Eye (tissue), 1 donor: Measurements from ENCODE around the gene SAP30L.

Experiments used
- DNase-seq: peaks from one replicate; pipeline ENCODE4 v3.0.0-alpha.2; 2015

The SAP30L gene

GRCh38 chr5:154421868-154422267, 23.9 kb upstream of the SAP30L start:
- DNase-seq: no peak

DNA sequence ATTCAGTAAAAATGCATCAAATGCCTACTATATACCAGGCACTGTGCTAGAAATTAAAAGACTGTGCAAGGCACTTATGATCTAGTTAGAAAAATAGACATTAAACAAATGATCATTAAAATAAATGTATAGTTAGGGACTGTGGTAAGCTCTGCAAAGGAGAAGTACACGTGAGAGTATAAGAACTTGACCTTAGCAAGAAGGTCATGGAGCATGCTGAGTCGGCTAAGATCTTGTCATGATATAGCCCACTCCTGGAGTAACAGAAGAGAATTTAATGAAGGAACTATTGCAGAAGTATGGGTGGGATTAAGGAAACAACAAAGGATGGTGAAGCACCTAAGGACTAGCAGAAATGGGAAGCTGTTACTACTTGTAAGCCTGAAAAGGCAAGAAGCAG, 23.5 kb upstream of the SAP30L start:
- no peak for DNase-seq

- DNase-seq: no peak
These were observed 17.6 kb upstream of the SAP30L start for GRCh38 chr5:154428208-154428607.

DNA sequence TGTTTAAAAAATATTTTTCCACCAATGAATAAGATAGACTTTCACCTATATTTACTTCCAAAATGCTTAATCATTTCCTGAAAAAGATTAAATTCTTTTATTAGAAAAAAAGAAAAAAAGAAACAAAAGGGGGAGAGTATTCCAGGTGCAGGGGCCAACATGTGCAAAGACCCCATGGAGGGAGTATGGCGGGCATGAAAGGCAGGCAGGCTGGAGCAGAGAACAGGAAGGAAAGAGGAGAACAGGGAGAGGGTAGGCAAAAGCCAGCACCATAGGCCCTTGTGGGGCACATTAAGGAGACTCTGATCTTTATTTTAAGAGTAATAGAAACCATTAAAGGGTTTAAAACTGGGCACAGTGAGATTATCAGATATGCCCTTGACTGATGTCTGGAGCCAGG, 16.5 kb upstream of the SAP30L start:
- no peak for DNase-seq

- no peak for DNase-seq
These were observed 15.3 kb upstream of the SAP30L start for GRCh38 chr5:154430466-154430865.

GRCh38 chr5:154430961-154431630, 14.7 kb upstream of the SAP30L start:
- no peak for DNase-seq

- DNase-seq: no peak
These were observed 10.6 kb upstream of the SAP30L start for GRCh38 chr5:154435226-154435625.

GRCh38 chr5:154437281-154437965, 8.4 kb upstream of the SAP30L start:
- no peak for DNase-seq

DNA sequence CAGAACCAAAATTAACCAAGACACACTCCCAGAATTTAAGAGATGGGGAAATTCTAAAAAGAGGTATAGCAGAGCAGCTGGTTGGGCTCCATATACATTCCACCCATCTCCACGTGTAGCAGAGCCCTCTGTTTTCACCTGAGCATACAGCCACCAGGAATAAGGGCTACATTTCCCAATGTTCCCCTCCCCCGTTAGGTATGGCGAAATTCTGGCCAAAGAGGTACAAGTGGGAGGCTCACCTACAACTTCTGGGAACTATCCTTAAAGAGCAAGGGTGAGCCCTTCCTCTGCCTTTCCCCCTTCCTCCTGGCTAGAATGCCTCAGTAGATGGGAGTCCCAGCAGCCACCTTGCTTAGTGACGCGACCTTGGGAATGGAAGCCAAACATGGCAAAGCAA, 5.3 kb upstream of the SAP30L start:
- no peak for DNase-seq

DNA sequence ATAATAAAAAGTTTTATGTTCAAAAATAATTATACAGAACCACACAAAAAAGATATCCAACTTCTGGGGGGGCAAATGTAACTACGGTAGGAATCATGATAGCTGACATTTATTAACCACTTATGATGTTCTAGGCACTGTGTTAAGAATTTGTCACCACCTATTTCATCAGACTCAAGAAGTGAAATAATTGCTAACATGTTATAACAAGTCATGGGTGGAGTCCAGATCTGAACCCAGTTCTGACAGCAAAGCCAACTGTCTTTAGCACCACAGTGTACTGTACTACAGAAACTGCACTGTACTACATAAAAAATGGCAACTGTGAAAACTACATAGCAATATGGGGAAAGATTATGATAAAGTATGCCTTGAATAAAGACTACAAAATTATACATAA, 3.0 kb upstream of the SAP30L start:
- DNase-seq: no peak

GRCh38 chr5:154444556-154445421, 1.0 kb upstream of the SAP30L start:
- DNase-seq: peak; percentile 21

DNA sequence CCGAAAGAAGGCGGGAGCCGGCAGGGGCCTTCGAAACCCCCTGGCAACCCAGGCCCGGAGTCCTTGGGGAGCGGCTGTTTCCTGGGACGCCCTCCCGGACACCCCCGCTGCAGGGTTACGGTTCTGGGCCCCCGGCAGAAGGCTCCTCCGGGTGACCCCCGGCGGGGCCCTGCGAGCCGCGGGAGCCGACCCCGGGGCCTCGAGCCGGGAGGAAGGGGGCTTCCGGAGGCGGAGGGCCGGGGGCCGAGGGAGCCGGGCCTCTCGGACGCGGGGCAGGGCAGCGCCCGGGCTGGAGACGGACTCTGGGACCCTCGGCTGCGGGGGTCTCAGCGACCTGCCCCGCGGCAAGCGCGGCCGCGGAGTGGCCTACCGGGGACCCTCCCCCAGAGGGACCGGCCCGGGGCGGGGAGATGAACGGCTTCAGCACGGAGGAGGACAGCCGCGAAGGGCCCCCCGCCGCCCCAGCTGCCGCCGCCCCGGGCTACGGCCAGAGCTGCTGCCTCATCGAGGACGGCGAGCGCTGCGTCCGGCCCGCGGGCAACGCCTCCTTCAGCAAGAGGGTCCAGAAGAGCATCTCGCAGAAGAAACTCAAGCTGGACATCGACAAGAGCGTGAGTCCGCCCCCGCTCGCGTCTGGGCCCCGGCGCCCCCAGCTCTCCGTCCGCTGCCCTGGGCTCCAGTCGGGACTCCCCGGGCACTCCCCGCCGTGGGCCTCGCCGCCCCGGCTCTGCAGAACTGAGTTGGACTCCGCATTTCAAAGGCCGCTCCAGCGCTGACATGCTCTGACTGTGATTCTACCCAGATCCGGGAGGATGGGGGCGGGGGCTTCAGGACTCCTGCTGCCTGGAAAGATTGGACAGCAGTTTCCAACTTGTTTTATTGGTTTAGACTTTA, 645 bp downstream of the SAP30L start:
- peak; percentile 86 for DNase-seq

DNA sequence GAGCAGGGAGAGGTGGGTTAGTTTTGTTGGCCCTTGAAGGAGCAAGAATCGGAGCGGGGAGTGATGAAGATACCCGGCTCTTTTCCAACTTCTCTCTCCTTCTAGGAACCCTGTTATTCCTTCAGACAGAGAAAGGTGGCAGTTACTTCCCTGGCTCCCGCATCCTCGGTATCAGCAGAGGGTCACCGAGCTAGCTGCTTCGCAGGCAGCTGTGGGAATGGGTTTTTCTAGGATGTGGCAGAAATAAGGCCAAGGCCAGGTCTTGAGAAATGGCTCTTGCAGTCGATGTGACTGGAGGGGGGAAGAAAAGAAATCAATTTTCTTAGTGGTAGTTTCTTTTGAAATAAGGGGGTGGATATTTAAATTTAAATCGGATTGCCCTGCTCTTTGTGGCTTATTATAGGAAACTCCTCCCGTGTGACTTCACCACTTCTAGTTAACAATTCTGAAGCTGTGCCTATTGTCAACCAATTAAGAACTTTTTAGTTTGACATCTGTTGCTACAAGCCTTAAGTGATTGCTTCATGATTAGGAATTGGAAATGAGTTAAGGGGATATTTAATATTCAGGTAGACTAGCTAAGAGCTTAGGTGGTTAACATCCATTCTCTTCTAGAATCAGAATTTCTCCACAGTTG, 1.4 kb downstream of the SAP30L start:
- no peak for DNase-seq

DNA sequence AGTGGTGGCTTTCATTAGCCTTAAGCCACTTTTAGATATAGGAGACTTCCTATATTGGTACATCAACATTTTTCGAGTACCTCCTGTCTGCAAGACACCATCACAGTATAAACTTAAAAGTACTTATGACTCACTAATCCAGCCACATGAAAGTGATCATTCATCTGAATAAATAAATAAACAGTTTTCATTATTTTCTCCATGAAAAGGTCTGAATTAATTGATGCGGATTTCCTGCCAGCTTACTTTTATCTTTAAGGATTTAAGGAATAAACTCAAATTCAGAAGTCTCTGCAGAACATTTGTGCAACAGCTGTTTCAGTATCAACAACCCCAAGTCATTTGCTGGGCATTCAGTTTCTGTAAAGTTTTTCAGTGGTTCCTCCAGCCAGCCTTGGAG, 4.0 kb downstream of the SAP30L start:
- no peak for DNase-seq

DNA sequence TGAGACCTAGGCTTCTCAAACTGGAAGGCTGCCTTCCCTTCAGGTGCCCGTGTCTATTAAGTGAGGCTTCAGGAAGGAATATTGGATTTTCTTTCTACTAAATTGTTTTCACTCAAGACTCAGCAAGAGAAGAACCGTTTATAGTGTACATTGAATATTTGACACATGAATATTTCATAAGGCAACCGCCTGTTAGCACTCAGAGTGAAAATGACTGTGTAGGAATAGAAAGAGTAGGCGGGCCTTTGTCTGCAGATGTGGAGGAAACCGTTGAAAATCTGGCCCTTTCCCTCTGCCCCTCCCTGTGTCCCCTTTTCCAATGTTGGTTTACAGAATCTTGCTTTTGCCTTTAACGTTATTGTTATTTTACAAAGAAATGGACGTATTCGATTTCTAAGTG, 6.2 kb downstream of the SAP30L start:
- no peak for DNase-seq

DNA sequence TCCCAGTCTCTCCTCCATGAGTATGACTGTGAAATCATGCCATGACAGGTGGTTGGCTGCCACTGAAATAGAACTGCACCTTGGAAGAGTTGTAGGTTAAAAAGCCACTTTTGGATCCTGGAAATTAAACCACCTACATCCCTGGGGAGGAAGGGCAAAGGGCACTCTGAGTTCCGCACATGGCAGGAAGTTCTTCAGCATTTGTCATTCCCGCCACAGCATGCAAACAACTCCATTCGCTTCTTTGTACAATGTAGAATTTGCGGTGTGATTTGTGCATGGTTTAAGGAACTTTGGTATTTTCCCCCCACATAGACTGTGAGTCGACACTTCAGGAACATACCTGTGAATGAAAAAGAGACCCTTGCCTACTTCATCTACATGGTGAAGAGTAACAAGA, 9.8 kb downstream of the SAP30L start:
- no peak for DNase-seq

DNA sequence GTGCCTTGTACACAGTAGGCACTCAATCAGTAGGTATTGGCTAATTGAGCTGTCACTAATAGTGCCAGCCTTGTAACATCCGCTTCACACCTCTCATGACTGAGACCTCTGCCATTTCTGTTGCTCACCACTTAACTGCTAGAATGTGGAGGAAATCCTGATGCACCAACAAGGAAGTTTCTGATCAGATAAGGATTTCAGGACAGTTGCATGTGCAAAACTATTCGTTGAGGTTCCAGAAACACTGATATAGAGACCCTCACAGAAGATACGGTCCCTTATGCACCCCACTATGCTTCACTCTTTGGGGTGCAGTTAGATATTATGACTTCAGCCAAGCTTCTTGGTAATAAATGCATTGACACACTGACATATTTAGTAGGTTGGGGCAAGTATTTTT, 10.7 kb downstream of the SAP30L start:
- no peak for DNase-seq

GRCh38 chr5:154459015-154459414, 13.2 kb downstream of the SAP30L start:
- no peak for DNase-seq

GRCh38 chr5:154460172-154460571, 14.4 kb downstream of the SAP30L start:
- no peak for DNase-seq

GRCh38 chr5:154461531-154461930, 15.7 kb downstream of the SAP30L start:
- no peak for DNase-seq

DNA sequence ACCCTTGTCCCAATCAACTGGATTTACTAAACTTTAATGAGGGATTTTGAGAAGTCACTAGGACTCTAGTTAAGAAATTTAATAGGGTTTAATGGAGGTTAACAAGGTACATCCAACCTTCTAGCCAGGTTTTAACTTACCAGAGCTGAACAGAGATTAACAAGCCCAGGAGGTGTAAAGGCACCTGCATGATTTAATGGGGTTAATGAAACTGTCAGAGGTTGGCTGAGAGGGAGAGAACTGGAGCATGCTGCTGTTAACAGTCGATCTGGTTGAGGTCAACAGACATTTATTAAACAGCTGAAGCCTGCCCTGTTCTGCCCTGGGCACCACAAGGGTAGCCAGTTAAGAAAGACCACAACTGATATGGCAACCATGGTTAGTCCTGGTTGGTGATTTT, 18.6 kb downstream of the SAP30L start:
- no peak for DNase-seq

DNA sequence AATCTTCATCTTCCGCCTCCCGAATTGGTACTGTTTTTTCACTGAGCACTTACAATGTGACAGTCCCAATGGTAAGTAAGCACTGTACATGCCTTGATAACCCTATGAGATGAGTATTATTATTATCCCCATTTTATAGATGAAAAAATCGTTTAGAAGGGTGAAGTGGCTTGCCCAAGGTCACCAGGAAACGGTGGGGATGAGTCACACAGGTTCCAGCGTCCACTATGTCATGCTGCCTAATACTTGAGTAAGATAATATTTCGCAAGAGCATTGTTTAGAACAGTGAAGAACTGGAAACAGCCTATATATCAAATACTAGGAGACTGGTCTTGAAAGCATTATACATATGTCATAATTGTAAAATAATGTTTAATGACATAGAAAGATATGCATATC, 19.4 kb downstream of the SAP30L start:
- DNase-seq: no peak
